Posterior cingulate gyrus (tissue), 11 donors: Measurements from ENCODE around the gene TNS1.

ENCODE experiments used
- DNase-seq, 10 donors: peaks; one replicate each; pipeline versions ENCODE4 v3.0.0 to v3.0.0-alpha.2; 2020 to 2021; ENCODE audit warnings: mixed read lengths in 3 of 10
- intact Hi-C: fragments of 100-400 bp; cut with DNase I; formaldehyde crosslinking; loops from one replicate; pipeline ENCODE4 v1.15.1; 2023

The TNS1 gene

GRCh38 chr2:217831306-217831705 is 171.5 kb downstream of the TNS1 start:
- intact Hi-C loops: no loop called here

DNA sequence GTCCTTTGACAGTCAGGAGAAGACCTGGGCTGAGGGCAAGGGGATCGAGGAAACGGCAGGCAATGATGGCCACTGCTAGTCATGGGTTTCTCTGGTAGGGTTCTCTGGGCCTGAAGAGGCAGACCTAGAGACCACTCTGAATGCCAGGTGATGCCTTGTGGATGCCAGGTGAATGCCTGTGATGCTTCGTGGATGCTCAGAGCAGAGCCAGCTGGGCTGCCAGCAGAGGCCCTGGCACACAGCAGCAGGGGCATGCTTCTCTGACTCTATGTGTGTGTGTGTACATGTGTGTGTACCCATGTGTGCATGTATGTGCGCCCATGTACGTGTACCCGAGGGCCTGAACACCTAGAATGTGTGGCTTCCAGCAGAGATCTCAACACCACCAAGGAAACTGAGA is 172.0 kb downstream of the TNS1 start:
- DNase-seq: peak in 1 of 10 donors; percentile 56
- intact Hi-C loops: no loop called here

More at GRCh38 chr2:217831306-217831705, 171.5 kb downstream of the TNS1 start:
- peak in 1 of 10 donors; percentile 65 for DNase-seq

GRCh38 chr2:217830061-217830460 is 172.7 kb downstream of the TNS1 start:
- DNase-seq: peak in 2 of 10 donors; percentile 32 to 33
- intact Hi-C loops: no loop called here

DNA sequence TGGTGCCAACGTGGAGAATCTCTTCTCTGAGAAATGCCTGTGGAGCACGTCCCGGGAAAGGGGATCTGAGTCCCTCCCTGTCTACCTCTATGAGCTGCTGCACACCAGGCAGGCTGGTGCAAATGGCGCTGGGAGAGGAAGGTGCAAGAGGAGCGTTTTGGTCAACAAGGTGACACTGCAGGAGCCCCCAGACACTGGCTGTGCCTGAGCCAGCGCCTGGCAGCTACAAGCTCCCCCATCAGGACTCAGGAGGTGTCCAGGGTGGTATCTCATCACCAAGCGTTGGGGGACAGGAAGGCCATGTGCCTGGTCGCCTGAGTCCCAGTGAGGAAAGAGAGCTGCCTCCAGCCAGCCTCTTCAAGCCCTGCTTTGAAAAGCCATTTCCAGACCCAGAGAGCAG is 173.4 kb downstream of the TNS1 start:
- intact Hi-C loops: no loop called here
- DNase-seq: peak in 1 of 10 donors; percentile 41

DNA sequence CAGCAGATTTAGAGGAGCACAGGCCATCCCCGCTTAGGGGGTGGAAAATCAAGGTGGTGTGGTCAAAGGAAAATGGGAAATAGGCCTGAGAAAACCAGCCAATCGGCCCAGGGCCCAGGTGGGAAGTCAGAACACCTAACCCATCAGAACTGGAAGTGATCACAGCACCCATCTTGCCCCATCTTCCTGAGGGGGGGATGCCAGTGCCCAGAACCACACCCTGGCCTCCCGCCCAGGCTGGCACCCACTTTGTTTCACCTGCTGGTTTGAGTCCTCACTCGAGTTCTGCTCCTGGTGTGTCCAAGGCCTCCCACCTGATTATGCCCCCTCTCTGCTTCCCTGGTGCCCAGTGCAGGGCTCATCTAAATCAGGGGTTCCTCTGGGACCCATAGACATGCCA is 174.5 kb downstream of the TNS1 start:
- DNase-seq: peak in 2 of 10 donors; percentile 54 to 55
- intact Hi-C loops: no loop called here

- DNase-seq: peak in 2 of 10 donors; percentile 46 to 59
- intact Hi-C loops: no loop called here
Observed at GRCh38 chr2:217827430-217828201, 175.2 kb downstream of the TNS1 start.

DNA sequence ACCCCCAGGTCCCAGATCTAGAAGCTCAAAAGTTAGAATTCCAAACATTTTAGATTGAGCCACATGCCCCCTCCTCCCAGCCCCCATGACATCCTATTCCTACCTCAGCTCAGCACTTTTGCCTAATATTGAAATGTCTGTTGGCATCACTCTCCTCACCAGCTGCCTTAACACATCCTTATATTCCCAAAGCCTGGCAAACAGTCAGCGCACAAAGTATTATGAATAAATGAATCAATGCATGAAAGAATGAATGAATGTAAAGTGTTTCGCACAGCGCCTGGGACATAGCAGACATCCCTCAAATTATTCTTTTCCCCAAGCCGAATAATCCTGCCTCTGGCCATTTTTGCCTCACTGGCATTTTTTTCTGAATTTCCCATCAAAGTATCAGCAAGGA is 175.8 kb downstream of the TNS1 start:
- intact Hi-C loops: no loop called here
- no peak for DNase-seq

GRCh38 chr2:217826520-217826919 is 176.3 kb downstream of the TNS1 start:
- intact Hi-C loops: no loop called here
- DNase-seq: peak in 2 of 10 donors; percentile 31 to 46

DNA sequence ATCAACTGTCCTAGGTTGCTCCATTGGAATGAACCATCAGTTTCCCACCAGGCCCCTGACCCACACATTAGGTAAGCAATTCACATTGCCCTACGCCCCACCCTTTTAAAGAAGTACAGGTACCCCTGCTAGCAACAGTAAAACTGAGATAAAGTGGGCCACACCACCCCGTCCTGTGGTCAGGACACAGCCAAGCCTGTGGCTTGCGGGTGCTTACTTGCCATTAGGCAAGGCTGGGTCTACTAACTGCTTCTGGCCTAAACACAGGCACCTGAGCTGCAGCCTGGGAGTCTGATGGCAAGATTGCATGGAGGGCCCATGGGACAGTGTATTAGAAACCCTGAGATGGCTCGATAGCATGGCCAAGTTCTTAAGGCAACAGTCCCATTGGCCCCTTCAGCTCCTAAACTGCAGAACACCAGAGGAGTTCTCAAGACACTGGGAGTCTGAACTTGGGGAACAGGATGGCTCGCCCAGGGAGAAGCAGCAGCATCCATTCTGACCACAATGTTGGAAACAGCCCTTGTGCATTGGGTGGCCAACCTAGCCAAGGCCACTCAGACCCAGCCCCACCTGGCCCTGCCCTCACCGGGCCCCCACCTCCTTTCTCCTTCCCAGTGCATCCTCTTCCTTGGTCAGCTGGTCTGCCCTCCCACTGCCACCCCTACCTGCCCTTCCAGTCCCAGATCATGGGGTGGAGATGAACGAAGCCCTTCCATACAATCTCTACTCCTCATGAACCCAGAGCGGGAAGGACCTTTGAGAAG is 177.1 kb downstream of the TNS1 start:
- intact Hi-C loops: no loop called here
- peak in 2 of 10 donors; percentile 55 to 67 for DNase-seq

- intact Hi-C loops: no loop called here
- peak in 2 of 10 donors; percentile 37 to 39 for DNase-seq
Observed at GRCh38 chr2:217824223-217824622, 178.6 kb downstream of the TNS1 start.

- DNase-seq: peak in 2 of 10 donors; percentile 40 to 58
- intact Hi-C loops: no loop called here
Observed at GRCh38 chr2:217823626-217824025, 179.2 kb downstream of the TNS1 start.

- intact Hi-C loops: no loop called here
- DNase-seq: peak in 2 of 10 donors; percentile 52 to 53
Observed at GRCh38 chr2:217822296-217823252, 180.2 kb downstream of the TNS1 start.

DNA sequence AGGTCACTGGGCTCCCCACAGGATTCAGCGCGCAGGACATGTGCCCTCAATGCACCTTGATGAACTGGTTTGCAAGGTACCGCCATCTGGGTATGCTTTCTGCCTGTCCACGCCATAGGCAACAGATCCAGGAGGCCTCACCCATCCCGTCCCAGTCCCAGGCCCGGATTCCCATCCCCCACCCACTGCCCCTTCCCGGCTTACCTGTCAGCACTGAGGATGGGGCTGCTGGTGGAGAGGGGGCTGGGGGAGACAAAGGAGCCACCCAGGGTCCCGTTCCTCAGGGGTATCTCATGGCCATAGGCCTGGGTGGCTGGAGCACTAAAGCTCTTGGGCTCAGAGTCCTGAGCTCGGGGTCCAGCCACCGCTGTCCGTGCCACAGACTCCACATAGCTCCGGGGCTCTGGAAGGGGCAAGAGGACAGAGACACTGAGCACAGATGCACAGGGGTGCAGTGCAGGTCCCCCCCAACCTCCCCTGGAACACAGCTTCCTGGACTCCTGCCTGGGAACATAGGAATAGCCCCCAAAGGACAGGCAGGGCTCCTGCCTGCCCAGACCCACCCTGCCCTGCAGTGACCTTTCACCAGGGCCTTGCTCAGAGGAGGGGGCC is 181.2 kb downstream of the TNS1 start:
- intact Hi-C loops: no loop called here
- DNase-seq: peak in 2 of 10 donors; percentile 34 to 39

GRCh38 chr2:217820904-217821303 is 181.9 kb downstream of the TNS1 start:
- peak in 2 of 10 donors; percentile 36 to 45 for DNase-seq
- intact Hi-C loops: no loop called here

DNA sequence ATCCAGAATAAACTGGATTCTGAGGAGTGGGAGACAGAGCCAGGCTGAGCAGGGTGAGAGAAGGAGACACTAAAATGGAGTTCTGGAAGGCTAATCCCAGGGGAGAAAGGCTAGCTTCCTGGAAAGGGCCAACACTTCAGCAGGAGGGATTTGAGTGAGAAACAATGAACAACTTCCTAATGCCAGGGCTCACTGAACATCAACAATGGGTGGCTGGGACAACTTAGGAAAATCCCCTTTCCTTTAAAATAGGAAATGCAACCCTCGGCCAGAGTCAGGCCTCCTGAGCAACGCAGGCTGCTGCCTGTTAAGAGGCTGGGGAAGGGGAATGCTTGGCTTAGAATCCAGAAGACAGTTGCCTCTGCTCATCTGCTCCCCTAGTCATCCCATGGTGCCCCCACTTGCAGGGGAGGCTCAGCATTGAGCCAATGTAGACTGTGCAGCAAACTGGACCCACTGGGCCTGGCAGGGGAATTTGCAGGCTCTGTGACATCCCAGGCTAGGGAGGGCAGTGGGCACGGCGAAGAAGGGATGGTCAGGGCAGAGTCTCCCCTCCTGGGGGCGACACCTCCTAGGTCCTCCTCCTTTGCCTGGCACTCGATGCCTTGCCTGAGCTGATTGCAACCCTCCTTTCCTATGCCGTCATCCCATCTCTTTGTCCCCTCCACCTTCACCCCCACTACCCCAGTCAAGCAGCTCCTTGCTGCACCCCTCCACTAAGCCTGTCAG is 182.5 kb downstream of the TNS1 start:
- peak in 2 of 10 donors; percentile 39 to 46 for DNase-seq
- intact Hi-C loops: no loop called here

GRCh38 chr2:217818293-217818850 is 184.4 kb downstream of the TNS1 start:
- DNase-seq: peak in 2 of 10 donors; percentile 72 to 77
- intact Hi-C loops: no loop called here

DNA sequence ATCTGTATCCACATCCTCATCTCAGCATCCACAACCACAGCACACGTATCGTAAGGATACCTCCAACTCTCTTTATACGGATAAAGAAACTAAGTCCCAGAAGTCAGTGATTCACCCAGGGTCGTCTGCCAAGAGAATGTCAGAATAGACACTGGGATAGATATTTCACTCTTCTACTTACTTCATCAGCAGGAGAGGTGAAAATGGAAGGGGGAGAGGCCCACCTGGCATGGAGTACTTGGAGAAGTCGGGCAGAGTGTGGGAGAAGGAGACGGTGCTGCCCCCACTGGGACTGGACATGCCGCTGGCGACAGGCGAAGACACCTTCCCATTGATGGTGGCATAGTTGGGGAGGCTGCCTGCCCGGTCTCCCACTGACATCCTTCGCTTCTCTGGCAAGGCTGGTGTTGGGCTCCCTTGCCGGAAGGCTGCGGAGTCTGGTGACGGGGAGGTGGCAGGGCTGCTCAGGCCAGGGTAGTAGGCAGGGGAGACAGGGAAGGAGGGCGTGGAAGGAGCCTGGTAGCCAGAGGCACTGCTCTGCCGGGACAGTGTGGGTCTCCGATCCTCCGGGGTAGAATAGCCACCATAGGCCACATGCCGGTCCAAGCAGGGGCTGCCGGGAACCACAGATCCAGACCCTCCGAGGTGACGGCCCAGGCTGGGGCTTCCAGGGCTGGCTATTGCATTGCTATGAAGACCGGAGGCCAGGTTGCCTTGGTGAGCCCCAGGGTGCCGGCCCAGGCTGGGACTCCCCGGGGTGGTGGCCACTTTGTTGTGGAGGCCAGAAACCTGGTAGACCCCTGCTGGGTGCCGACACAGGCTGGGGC is 185.1 kb downstream of the TNS1 start:
- intact Hi-C loops: no loop called here
- peak in 2 of 10 donors; percentile 78 to 79 for DNase-seq

GRCh38 chr2:217816396-217816869 is 186.4 kb downstream of the TNS1 start:
- DNase-seq: peak in 2 of 10 donors; percentile 63 to 71
- intact Hi-C loops: no loop called here
